Activated CD8-positive, alpha-beta memory T cell treated with anti-CD3 and anti-CD28 coated beads for 4 hours (primary cell): ENCODE data around the gene HPS4.
"Not testable (repeated sequence)": the region's sequence is repeated elsewhere in the genome, so short reads cannot be mapped to it uniquely, and the experiment has no call there.

Source experiments
- DNase-seq, 2 donors: peaks; one replicate each; pipeline ENCODE4 v3.0.0-alpha.2; 2020; ENCODE audit warnings: low read depth in 2 of 2

Gene HPS4

GRCh38 chr22:26414347-26414746 is 69.2 kb downstream of the HPS4 start:
- DNase-seq: no peak

GRCh38 chr22:26410386-26410785 is 73.2 kb downstream of the HPS4 start:
- DNase-seq: no peak

GRCh38 chr22:26409719-26410335 is 73.8 kb downstream of the HPS4 start:
- no peak for DNase-seq

- DNase-seq: not testable (repeated sequence)
Measured at GRCh38 chr22:26408562-26409220, 74.9 kb downstream of the HPS4 start.

GRCh38 chr22:26406118-26406517 is 77.5 kb downstream of the HPS4 start:
- no peak for DNase-seq

- DNase-seq: no peak
Measured at GRCh38 chr22:26404851-26405421, 78.6 kb downstream of the HPS4 start.

GRCh38 chr22:26401726-26402125 is 81.9 kb downstream of the HPS4 start:
- DNase-seq: no peak
